Measurements from ENCODE around the gene SYT8. TPM values are rescaled to one million over a fixed set of nuclear protein-coding genes. Genes with fewer than 3 reads are reported as not detected.
"Not testable (repeated sequence)": the region's sequence is repeated elsewhere in the genome, so short reads cannot be mapped to it uniquely, and the experiment has no call there.

The SYT8 gene
- total RNA-seq, 1 donor from 2014 or later: 0.17 TPM

DNA sequence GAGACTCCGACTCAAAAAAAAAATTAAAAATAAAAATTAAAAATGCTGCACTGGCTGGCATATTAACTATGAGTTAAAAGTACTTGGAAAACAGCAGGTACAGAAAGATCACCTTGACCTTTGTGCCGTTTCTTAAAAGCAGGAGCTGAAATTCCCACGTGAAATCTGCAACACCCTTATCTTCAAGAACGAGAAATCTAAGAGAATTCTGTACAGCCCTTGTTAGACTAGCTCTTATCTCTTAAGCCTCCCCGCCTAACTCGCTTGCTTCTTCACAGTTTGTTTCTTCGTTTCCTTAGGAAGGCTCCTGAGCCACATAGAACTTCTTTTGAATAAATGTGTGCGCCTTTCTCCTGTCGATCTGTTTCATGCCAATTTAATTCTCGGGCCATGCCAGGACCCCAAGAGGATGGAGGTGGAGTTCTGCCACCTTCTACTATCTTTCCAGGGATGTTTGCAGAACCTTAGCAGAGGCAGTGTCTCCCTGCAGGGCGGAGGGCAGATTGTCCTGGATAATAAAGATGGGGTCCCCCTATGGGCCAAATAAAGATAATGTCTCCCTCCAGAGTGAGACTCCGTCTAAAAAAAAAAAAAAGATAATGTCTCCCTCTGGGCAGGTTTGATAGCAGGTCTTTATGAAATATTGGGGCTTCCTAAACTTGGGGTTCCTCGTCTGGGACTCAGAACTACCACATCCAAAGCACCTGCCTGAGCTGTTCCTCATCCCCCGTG, 27.4 kb upstream of the SYT8 start:
- H3K27me3 ChIP-seq (ENCODE audit: control insufficient read depth, insufficient read depth, low read length): peaks cover 2% of the 10 kb centered on the region
- TF ChIP-seq, protein P1, sequence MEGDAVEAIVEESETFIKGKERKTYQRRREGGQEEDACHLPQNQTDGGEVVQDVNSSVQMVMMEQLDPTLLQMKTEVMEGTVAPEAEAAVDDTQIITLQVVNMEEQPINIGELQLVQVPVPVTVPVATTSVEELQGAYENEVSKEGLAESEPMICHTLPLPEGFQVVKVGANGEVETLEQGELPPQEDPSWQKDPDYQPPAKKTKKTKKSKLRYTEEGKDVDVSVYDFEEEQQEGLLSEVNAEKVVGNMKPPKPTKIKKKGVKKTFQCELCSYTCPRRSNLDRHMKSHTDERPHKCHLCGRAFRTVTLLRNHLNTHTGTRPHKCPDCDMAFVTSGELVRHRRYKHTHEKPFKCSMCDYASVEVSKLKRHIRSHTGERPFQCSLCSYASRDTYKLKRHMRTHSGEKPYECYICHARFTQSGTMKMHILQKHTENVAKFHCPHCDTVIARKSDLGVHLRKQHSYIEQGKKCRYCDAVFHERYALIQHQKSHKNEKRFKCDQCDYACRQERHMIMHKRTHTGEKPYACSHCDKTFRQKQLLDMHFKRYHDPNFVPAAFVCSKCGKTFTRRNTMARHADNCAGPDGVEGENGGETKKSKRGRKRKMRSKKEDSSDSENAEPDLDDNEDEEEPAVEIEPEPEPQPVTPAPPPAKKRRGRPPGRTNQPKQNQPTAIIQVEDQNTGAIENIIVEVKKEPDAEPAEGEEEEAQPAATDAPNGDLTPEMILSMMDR (IDR thresholded peaks at IDR 0.05; ENCODE audit: insufficient read depth, low read length, poor library complexity, severe bottlenecking): no peak

DNA sequence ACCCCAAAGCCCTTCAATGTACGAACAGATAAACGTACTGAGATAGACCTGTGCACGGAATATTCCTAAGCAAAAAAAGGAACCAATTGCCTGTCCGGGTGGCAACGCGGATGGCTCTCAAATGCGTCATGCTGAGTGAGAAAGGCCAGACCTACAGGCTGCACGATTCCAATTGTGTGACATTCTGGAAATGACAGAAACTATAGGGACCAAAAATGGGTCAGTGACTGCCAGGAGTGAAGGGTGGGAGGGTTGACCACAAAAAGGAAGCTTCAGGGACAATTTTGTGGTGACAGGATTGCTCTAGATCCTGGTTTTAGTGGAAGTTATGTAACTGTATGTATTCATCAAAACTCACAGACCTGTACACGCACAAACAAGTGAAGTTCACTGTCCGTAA, 24.0 kb upstream of the SYT8 start:
- Histone ChIP-seq H3K27me3 (ENCODE audit: control insufficient read depth, insufficient read depth, low read length) (peaks cover 3% of the 10 kb centered on the region), H3K4me3 (ENCODE audit: low read depth, low read length) (no peak overlapping the region), H3K36me3 (ENCODE audit: control insufficient read depth, insufficient read depth, low read length) (no peaks in the 10 kb centered on the region)
- no peak for DNase-seq (ENCODE audit: low read depth)
- TF ChIP-seq, protein P1 (IDR thresholded peaks at IDR 0.05; ENCODE audit: insufficient read depth, low read length, poor library complexity, severe bottlenecking): no peak

More for the DNA sequence above, 27.4 kb upstream of the SYT8 start:
- Histone ChIP-seq H3K4me3 (ENCODE audit: low read depth, low read length) (no peak overlapping the region), H3K36me3 (ENCODE audit: control insufficient read depth, insufficient read depth, low read length) (no peaks in the 10 kb centered on the region)
- DNase-seq (ENCODE audit: low read depth): no peak

DNA sequence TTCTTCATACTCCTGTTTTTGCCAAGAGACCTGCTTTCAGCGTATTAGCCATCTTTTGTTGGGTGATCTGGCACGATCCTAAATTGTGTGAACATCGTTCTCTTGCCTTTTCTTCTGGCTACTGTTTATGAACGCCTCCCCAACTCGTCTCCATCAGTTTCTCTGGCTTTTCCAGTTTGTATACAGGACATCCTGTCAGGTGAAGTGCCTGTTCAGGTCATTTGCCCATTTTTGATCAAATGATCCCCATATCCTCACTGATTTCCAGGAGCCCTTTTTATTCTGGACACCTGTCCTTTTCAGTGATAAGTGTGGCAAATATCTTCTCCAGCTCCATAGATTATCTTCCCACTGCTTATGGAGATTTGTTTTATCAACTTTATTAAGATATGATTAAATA, 22.5 kb upstream of the SYT8 start:
- TF ChIP-seq, protein P1 (IDR thresholded peaks at IDR 0.05; ENCODE audit: insufficient read depth, low read length, poor library complexity, severe bottlenecking): no peak
- no peak overlapping the region for H3K4me3 ChIP-seq (ENCODE audit: low read depth, low read length)
- DNase-seq (ENCODE audit: low read depth): no peak

DNA sequence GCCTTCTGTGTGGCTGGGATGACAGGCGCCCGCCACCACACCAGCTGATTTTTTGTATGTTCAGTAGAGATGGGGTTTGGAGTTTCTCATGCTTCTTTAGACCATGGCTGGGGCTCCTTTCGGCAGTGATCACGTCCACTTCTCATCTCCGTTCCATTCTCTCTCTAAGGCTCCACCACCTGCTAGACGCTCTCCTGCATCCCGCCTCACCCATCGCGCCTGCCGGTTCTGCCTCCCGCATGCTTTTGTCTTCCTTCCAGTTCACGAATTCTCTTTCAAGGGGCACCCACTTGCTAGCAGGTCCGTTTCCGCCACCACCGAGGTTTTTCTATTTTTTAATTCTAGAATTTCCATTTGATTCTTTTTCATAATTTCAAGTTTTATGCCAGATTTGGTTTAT, 22.0 kb upstream of the SYT8 start:
- TF ChIP-seq, protein P1 (IDR thresholded peaks at IDR 0.05; ENCODE audit: insufficient read depth, low read length, poor library complexity, severe bottlenecking): no peak
- H3K27me3 ChIP-seq (ENCODE audit: control insufficient read depth, insufficient read depth, low read length): peaks cover 3% of the 10 kb centered on the region
- no peak for DNase-seq (ENCODE audit: low read depth)
- no peaks in the 10 kb centered on the region for H3K36me3 ChIP-seq (ENCODE audit: control insufficient read depth, insufficient read depth, low read length)
- H3K4me3 ChIP-seq (ENCODE audit: low read depth, low read length): no peak overlapping the region

More for the DNA sequence above, 22.5 kb upstream of the SYT8 start:
- no peaks in the 10 kb centered on the region for H3K36me3 ChIP-seq (ENCODE audit: control insufficient read depth, insufficient read depth, low read length)
- peaks cover 3% of the 10 kb centered on the region for H3K27me3 ChIP-seq (ENCODE audit: control insufficient read depth, insufficient read depth, low read length)

DNA sequence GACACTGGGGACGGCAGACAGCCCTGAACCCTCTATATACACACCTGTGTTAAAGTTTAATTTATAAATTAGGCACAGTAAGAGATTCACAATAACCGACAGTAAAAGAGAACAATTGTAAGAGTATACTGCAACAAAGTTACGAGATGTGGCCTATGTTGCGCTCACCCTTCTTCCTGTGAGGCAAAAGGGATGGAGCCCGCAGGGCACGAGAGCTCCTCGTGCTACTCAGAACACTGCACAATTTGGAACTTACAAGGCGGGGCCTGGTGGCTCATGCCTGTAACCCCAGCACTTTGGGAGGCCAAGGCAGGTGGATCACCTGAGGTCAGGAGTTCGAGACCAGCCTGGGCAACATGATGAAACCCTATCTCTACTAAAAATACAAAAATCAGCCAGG, 21.4 kb upstream of the SYT8 start:
- not testable (repeated sequence) for DNase-seq (ENCODE audit: low read depth); H3K27me3 ChIP-seq (ENCODE audit: control insufficient read depth, insufficient read depth, low read length); H3K4me3 ChIP-seq (ENCODE audit: low read depth, low read length); H3K36me3 ChIP-seq (ENCODE audit: control insufficient read depth, insufficient read depth, low read length)

DNA sequence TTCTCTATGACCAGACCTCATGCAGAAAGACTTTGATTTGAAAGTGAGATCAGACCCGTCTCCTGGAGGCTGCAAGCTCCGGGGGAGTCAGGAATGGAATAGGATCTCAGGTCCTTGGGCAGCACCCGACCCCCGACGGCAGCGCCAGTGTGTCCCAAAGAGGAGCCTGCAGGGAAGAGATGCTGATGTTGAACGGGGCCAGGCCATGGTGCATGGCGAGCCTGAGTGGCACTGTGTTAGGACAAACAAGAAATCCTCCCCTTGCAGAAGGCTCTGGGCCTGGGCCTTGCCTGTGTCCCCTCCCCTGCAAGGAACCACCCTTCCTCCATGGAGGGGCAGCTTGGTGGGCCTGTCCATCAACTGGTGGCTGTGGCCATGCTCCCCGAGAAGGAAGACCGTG, 20.1 kb upstream of the SYT8 start:
- H3K36me3 ChIP-seq (ENCODE audit: control insufficient read depth, insufficient read depth, low read length): no peaks in the 10 kb centered on the region
- no peak overlapping the region for H3K4me3 ChIP-seq (ENCODE audit: low read depth, low read length)
- H3K27me3 ChIP-seq (ENCODE audit: control insufficient read depth, insufficient read depth, low read length): peaks cover 5% of the 10 kb centered on the region
- TF ChIP-seq, protein P1 (IDR thresholded peaks at IDR 0.05; ENCODE audit: insufficient read depth, low read length, poor library complexity, severe bottlenecking): no peak
- no peak for DNase-seq (ENCODE audit: low read depth)

Measured in kidney epithelial cell (primary cell).